Spleen (tissue), 11 donors: ENCODE data around the gene ECHDC3. TPM values are rescaled to one million over a fixed set of nuclear protein-coding genes. Genes with fewer than 3 reads are reported as not detected.

Source experiments
- DNase-seq: peaks from one replicate; pipeline ENCODE4 v3.0.0-alpha.2; 2020
- H3K27ac ChIP-seq, 8 donors: fragments of 200-600 bp; sonication (generic) in 7 of 8; 1 replicate in 4 of 8; 2 replicates in 4 of 8; pipeline versions ENCODE4 v1.5.0 to v1.8.0; 2016 to 2021; ENCODE audit warnings: inconsistent platforms in 4 of 8, mild to moderate bottlenecking in 4 of 8, moderate library complexity in 1 of 8
- H3K27me3 ChIP-seq, 7 donors: fragments of 200-600 bp; sonication (generic) in 6 of 7; replicated peaks in 1 of 7; 1 replicate in 4 of 7; 2 replicates in 3 of 7; pipeline versions ENCODE4 v1.5.0 to v1.8.0; 2016 to 2021; ENCODE audit warnings: inconsistent platforms in 3 of 7, mild to moderate bottlenecking in 1 of 7
- H3K36me3 ChIP-seq, 6 donors: fragments of 200-600 bp; sonication (generic) in 5 of 6; 1 replicate in 4 of 6; 2 replicates in 2 of 6; pipeline versions ENCODE4 v1.5.0 to v1.8.0; 2016 to 2021; ENCODE audit warnings: inconsistent platforms in 2 of 6
- H3K4me1 ChIP-seq, 6 donors: fragments of 200-600 bp; sonication (generic) in 5 of 6; 1 replicate in 3 of 6; 2 replicates in 3 of 6; pipeline versions ENCODE4 v1.5.0 to v1.8.0; 2016 to 2021; ENCODE audit warnings: inconsistent platforms in 3 of 6
- H3K4me3 ChIP-seq, 8 donors: fragments of 200-600 bp; sonication (generic) in 7 of 8; 1 replicate in 4 of 8; 2 replicates in 4 of 8; pipeline versions ENCODE4 v1.5.0 to v1.8.0; 2016 to 2021; ENCODE audit warnings: inconsistent platforms in 4 of 8, mild to moderate bottlenecking in 4 of 8, moderate library complexity in 2 of 8
- H3K9me3 ChIP-seq, 8 donors: fragments of 200-600 bp; sonication (generic) in 7 of 8; 1 replicate in 4 of 8; 2 replicates in 4 of 8; pipeline versions ENCODE4 v1.5.0 to v1.8.0; 2016 to 2021; ENCODE audit warnings: inconsistent platforms in 4 of 8
- CTCF ChIP-seq, 11 experiments: fragments of 200-600 bp in 7 of 11; fragments of 450-650 bp in 4 of 11; sonication (generic) in 4 of 11; IDR thresholded peaks in 8 of 11; conservative IDR thresholded peaks in 3 of 11; 1 replicate in 7 of 11; 2 replicates in 4 of 11; pipeline versions ENCODE4 v1.4.0 to v1.8.0; 2016 to 2021; ENCODE audit warnings: antibody characterized with exemption in 11 of 11, inconsistent platforms in 4 of 11, mild to moderate bottlenecking in 1 of 11
- POLR2A ChIP-seq, 3 donors: fragments of 450-650 bp; IDR thresholded peaks; one replicate each; pipeline ENCODE4 v1.5.1; 2017; ENCODE audit warnings: antibody characterized with exemption in 3 of 3, mild to moderate bottlenecking in 1 of 3
- POLR2AphosphoS5 ChIP-seq, 3 donors: sonication (generic); formaldehyde crosslinking; IDR thresholded peaks; one replicate each; pipeline ENCODE4 v1.5.1; 2017; ENCODE audit warnings: antibody characterized with exemption in 3 of 3
- WGBS, 5 donors: extraction: QIAGEN DNeasy Blood & Tissue Kit in 3 of 5; methylation state at CpG; one replicate each; pipeline versions ENCODE4 v1.1.5 to v1.1.7; 2013 to 2018; 5-methylcytosine and 5-hydroxymethylcytosine counted together
- intact Hi-C: fragments of 100-400 bp; cut with DNase I; formaldehyde crosslinking; loops from one replicate; pipeline ENCODE4 v1.15.0; 2023; ENCODE audit warnings: low total_unique reads
- polyA plus RNA-seq, 3 donors: library from polyadenylated mRNA; stranded (reverse); fragments of 200-250 nt; gene quantifications; one replicate each; pipeline ENCODE4 v1.2.1, GENCODE V29; 2013
- total RNA-seq, 7 donors: library from RNA; depleted of rRNA in 3 of 7; stranded (reverse); fragments of >200 nt in 3 of 7; fragmentation: NEBNext Ultra II Directional in 4 of 7; extraction: Animal tissue kit (Norgen Biotek cat#: 25700) in 4 of 7; gene quantifications; one replicate each; pipeline versions ENCODE4 v1.1.0 to v1.2.1, GENCODE V29; 2016 to 2021
- donor health status: healthy with polysubstance abuse.
- donor health status: DM: no; HTN: no; CAD: no; lungs with moderate emphysema.
- donor health status: DM: no; HTN: no; CAD: no.
- donor health status: Bipolar disorder and iron deficiency.
- donor health status: healthy.
- donor health status: DM: no; HTN: no; CAD: no.
- donor health status: DM: yes; HTN: yes; CAD: no.

Gene ECHDC3
- total and polyA plus RNA-seq, 10 donors, result 5.6 to 49.7 (median 16.7) TPM

- Histone ChIP-seq H3K4me1 (peaks cover 0 to 9% (median 0%) of the 10 kb centered on the region in 6 donors), H3K4me3 (no peak overlapping the region), H3K27me3 (no peaks in the 10 kb centered on the region), H3K9me3 (no peaks in the 10 kb centered on the region), H3K36me3 (no peaks in the 10 kb centered on the region), H3K27ac (no peak overlapping the region)
- intact Hi-C loops, result no loop called here
- WGBS, 5 donors, result 82 to 98% (median 91%) methylated on average over 6 of the region's 6 CpGs
- no peak for DNase-seq
- TF ChIP-seq POLR2AphosphoS5 (IDR thresholded peaks at IDR 0.05) (no peak), POLR2A (IDR thresholded peaks at IDR 0.05) (no peak), CTCF (IDR thresholded peaks at IDR 0.05 in 8 of 11, conservative IDR thresholded peaks at IDR 0.05 in 3 of 11) (no peak)
Observed at GRCh38 chr10:11806706-11807105, 64.5 kb downstream of the ECHDC3 start.

- H3K9me3 ChIP-seq, result no peaks in the 10 kb centered on the region
- no peak overlapping the region for H3K27ac ChIP-seq
- no peaks in the 10 kb centered on the region for H3K27me3 ChIP-seq
- 90 to 99% (median 95%) methylated on average over 5 of the region's 5 CpGs for WGBS, 5 donors
- peaks cover 0 to 16% (median 0%) of the 10 kb centered on the region in 6 donors for H3K4me1 ChIP-seq
- H3K36me3 ChIP-seq, result no peaks in the 10 kb centered on the region
- TF ChIP-seq POLR2A (IDR thresholded peaks at IDR 0.05) (no peak), POLR2AphosphoS5 (IDR thresholded peaks at IDR 0.05) (no peak), CTCF (IDR thresholded peaks at IDR 0.05 in 8 of 11, conservative IDR thresholded peaks at IDR 0.05 in 3 of 11) (no peak)
- no peak overlapping the region for H3K4me3 ChIP-seq
- no peak for DNase-seq
- intact Hi-C loops, result no loop called here
Observed at GRCh38 chr10:11808808-11809207, 66.6 kb downstream of the ECHDC3 start.

- H3K9me3 ChIP-seq, result no peaks in the 10 kb centered on the region
- H3K27ac ChIP-seq, result no peak overlapping the region
- no peaks in the 10 kb centered on the region for H3K36me3 ChIP-seq
- H3K4me3 ChIP-seq, result no peak overlapping the region
- peaks cover 0 to 29% (median 4%) of the 10 kb centered on the region in 6 donors for H3K4me1 ChIP-seq
- 62 to 76% (median 72%) methylated on average over 13 of the region's 13 CpGs for WGBS, 5 donors
- intact Hi-C loops, result no loop called here
- TF ChIP-seq CTCF (IDR thresholded peaks at IDR 0.05 in 8 of 11, conservative IDR thresholded peaks at IDR 0.05 in 3 of 11) (no peak), POLR2AphosphoS5 (IDR thresholded peaks at IDR 0.05) (no peak), POLR2A (IDR thresholded peaks at IDR 0.05) (no peak)
- H3K27me3 ChIP-seq, result no peaks in the 10 kb centered on the region
- DNase-seq, result no peak
Observed at GRCh38 chr10:11810313-11810766, 68.2 kb downstream of the ECHDC3 start.

GRCh38 chr10:11810973-11811372 lies 68.8 kb downstream of the ECHDC3 start:
- WGBS, 5 donors, result 87 to 92% (median 88%) methylated on average over 6 of the region's 6 CpGs
- TF ChIP-seq POLR2A (IDR thresholded peaks at IDR 0.05) (no peak), POLR2AphosphoS5 (IDR thresholded peaks at IDR 0.05) (no peak), CTCF (IDR thresholded peaks at IDR 0.05 in 8 of 11, conservative IDR thresholded peaks at IDR 0.05 in 3 of 11) (no peak)
- intact Hi-C loops, result no loop called here
- no peaks in the 10 kb centered on the region for H3K36me3 ChIP-seq
- H3K27ac ChIP-seq, result no peak overlapping the region
- no peak overlapping the region for H3K4me3 ChIP-seq
- peaks cover 0 to 27% (median 4%) of the 10 kb centered on the region in 6 donors for H3K4me1 ChIP-seq
- H3K9me3 ChIP-seq, result no peaks in the 10 kb centered on the region
- no peak for DNase-seq
- no peaks in the 10 kb centered on the region for H3K27me3 ChIP-seq
